Transverse colon (tissue), 4 donors: Measurements from ENCODE around the gene ADH7.

Experiments
- EP300 ChIP-seq: sonication (generic); formaldehyde crosslinking; IDR thresholded peaks from one replicate; pipeline ENCODE4 v1.6.1; 2017; ENCODE audit warnings: antibody characterized with exemption, low read depth
- POLR2A ChIP-seq: fragments of 450-650 bp; IDR thresholded peaks from one replicate; pipeline ENCODE4 v1.6.1; 2016; ENCODE audit warnings: antibody characterized with exemption, mild to moderate bottlenecking, moderate library complexity
- POLR2AphosphoS5 ChIP-seq, 3 donors: sonication (generic); formaldehyde crosslinking; IDR thresholded peaks; one replicate each; pipeline ENCODE4 v1.6.1; 2016; ENCODE audit warnings: antibody characterized with exemption in 3 of 3
- TF ChIP-seq, protein P1 (sequence below), 5 experiments: fragments of 200-600 bp in 3 of 5; fragments of 450-650 bp in 2 of 5; sonication (generic) in 3 of 5; IDR thresholded peaks; 1 replicate in 2 of 5; 2 replicates in 3 of 5; pipeline ENCODE4 v1.5.1; 2016 to 2017; ENCODE audit warnings: antibody characterized with exemption in 5 of 5, inconsistent platforms in 3 of 5, mild to moderate bottlenecking in 2 of 5, moderate library complexity in 1 of 5

DNA sequence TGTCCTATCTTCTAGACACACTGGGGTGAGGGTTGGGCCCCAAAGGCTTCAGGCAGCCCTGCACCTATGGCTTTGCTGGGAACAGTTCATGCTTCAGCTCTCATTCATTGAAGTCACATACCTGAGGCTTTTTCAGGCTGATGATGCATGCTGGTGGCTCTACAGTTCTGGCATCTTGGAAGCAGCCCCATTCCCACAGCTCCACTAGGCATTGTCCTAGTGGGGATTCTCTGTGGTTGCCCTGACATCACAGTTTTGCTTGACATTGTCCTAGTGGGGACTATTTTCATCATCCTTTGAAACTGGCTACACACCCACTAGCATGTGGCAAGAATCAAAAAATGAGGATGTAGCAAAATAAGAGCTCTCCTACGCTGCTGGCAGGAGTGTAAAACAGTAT is 38.0 kb upstream of the ADH7 start:
- TF ChIP-seq, protein P1, sequence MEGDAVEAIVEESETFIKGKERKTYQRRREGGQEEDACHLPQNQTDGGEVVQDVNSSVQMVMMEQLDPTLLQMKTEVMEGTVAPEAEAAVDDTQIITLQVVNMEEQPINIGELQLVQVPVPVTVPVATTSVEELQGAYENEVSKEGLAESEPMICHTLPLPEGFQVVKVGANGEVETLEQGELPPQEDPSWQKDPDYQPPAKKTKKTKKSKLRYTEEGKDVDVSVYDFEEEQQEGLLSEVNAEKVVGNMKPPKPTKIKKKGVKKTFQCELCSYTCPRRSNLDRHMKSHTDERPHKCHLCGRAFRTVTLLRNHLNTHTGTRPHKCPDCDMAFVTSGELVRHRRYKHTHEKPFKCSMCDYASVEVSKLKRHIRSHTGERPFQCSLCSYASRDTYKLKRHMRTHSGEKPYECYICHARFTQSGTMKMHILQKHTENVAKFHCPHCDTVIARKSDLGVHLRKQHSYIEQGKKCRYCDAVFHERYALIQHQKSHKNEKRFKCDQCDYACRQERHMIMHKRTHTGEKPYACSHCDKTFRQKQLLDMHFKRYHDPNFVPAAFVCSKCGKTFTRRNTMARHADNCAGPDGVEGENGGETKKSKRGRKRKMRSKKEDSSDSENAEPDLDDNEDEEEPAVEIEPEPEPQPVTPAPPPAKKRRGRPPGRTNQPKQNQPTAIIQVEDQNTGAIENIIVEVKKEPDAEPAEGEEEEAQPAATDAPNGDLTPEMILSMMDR (IDR thresholded peaks at IDR 0.05) = no peak
- no peak for TF ChIP-seq POLR2AphosphoS5 (IDR thresholded peaks at IDR 0.05)
- TF ChIP-seq POLR2A = no peak
- TF ChIP-seq EP300 = no peak
